RCC 7860 (cell line): ENCODE data around the gene FREY1.
A peak's percentile ranks its signal among the peaks of the same experiment; 100 is the strongest.

ENCODE experiments used
- DNase-seq: peaks from one replicate; pipeline ENCODE4 v3.0.0-alpha.2; 2015; ENCODE audit warnings: low spot score
- FAIRE-seq: peaks from 2 replicates; lab custom pipeline; 2012; peaks lifted over from hg19 to GRCh38; lab: Jason Lieb, UNC

FREY1 gene

GRCh38 chr11:45929486-45930030 is 22.5 kb upstream of the FREY1 start:
- DNase-seq (no peak), FAIRE-seq (no peak)

GRCh38 chr11:45928535-45929215 is 21.6 kb upstream of the FREY1 start:
- DNase-seq (no peak), FAIRE-seq (no peak)

- no peak for FAIRE-seq
- DNase-seq: no peak
These were observed 20.8 kb upstream of the FREY1 start for GRCh38 chr11:45927684-45928413.

GRCh38 chr11:45927332-45927683 is 20.2 kb upstream of the FREY1 start:
- FAIRE-seq: no peak
- DNase-seq: no peak

- no peak for FAIRE-seq
- DNase-seq: no peak
These were observed 19.7 kb upstream of the FREY1 start for GRCh38 chr11:45926536-45927331.

GRCh38 chr11:45926001-45926401 is 18.9 kb upstream of the FREY1 start:
- DNase-seq: no peak
- no peak for FAIRE-seq

GRCh38 chr11:45925550-45925949 is 18.5 kb upstream of the FREY1 start:
- DNase-seq: no peak
- FAIRE-seq: no peak

GRCh38 chr11:45924927-45925326 is 17.9 kb upstream of the FREY1 start:
- DNase-seq (no peak), FAIRE-seq (no peak)

- no peak for FAIRE-seq
- DNase-seq: no peak
These were observed 17.2 kb upstream of the FREY1 start for GRCh38 chr11:45924036-45924915.

- DNase-seq (no peak), FAIRE-seq (no peak)
These were observed 15.5 kb upstream of the FREY1 start, which contains the start of gene LARGE2 for GRCh38 chr11:45922425-45923082. Gene LARGE2 (plus strand): TSS chr11:45922656. CDS start chr11:45922883, 227 bp downstream.

GRCh38 chr11:45921561-45922424 is 14.7 kb upstream of the FREY1 start:
- FAIRE-seq: no peak

GRCh38 chr11:45920531-45921477 is 13.7 kb upstream of the FREY1 start:
- DNase-seq: no peak
- no peak for FAIRE-seq

More at GRCh38 chr11:45921561-45922424, 14.7 kb upstream of the FREY1 start:
- DNase-seq: no peak

- no peak for FAIRE-seq
- no peak for DNase-seq
These were observed 12.9 kb upstream of the FREY1 start for GRCh38 chr11:45919806-45920530.

GRCh38 chr11:45918962-45919675 is 12.0 kb upstream of the FREY1 start:
- no peak for FAIRE-seq

GRCh38 chr11:45918331-45918941 is 11.4 kb upstream of the FREY1 start:
- FAIRE-seq (peak; percentile 16), DNase-seq (peak; percentile 34)

More at GRCh38 chr11:45918962-45919675, 12.0 kb upstream of the FREY1 start:
- DNase-seq: no peak
